ENCODE data around the gene ZNF335.
A peak's percentile ranks its signal among the peaks of the same experiment; 100 is the strongest.

ZNF335 gene

DNA sequence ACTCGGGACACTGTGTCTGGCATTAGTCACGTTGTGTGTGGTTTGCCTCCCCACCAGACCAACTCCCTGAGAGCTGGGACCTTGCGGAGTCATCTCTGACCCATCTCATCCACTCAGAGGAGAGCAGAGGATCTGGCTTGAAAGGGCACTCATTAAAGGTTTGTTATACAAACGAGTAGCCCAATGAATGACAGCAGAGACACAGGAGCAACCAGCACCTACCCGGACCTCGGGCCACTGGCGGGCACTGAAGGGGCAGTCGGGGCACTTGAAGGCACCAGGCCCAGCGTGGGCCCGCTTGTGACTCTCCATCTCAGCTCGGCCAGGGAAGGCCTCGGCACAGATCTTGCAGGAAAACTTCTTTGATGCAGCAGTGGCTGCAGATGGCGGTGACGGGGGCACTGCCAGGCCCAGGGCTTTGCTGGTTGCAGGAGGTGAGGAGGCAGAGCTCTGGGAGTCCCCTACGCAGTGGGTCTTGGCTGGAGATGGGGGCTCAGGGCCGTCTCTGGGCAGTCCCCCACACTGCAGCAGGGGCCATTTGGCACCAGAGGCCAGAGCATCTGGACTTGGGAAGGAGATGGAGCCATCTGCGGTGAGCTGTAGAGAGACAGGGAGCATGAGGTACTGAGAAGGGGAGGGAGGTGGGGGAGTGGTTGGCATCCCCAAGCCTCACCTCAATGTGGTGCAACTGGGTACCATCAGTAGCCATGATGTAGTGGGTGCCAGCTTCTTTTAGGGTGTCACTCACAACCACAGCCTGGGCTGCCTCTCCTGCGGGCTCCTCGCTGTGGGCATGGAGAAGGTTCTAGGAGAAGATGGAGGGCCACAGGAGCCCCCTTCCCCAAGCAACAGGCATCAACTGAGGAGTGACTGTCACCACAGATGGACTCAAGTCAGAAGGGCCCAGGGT is 19.8 kb downstream of the ZNF335 start:
- DNase-seq, result no peak

DNA sequence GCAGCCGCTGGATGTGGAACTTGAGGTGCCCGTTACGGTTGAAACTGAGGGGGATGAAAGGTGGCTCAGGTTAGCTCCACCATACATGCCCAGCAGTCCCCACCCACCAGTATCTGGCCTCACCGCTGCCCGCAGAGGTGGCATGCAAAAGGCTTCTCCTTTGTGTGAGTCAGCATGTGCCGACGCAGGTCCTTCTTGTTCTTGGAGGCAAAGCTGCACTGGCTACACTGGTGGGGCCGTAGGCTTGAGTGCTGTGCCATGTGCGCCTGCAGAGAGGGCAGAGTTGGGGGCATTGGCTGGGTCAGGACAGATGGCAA is 21.7 kb downstream of the ZNF335 start:
- no peak for DNase-seq

DNA sequence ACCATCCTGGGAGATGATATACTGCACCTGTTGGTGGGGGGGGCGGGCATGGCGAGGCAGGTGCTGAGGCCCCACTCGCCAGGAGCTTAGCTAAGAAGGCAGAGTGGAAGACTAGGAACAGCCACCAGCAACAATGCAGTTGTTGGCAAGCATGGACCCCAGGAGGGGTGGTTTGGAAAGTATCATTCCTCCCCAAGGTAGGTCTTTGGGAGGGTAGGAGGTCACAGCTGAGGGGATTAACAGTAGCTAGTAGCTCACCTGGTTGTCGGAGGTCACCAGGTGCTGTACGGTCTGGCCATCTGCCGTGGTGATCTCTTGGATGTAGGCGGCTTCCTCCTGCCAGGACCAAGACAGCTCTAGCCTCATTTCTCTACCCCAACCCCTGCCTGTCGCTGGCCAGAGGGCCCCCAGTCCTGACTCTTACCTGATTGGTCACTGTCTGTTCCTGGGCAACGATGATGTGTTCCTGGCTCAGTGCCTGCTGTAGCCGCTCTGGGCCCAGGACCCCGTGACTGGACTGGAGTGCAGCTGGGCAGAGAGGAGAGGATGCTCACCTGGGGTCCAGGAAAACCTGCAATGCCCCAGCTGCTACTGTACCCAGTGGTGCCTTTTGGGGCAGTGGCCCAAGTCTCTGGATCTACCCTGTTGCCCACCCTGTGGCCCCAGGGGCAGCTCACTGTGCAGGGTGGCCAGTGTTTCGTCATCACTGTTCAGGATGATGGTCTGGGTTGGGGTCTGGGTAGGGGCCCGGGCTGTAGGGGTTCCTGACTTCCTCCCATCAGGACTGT is 22.3 kb downstream of the ZNF335 start:
- no peak for DNase-seq

DNA sequence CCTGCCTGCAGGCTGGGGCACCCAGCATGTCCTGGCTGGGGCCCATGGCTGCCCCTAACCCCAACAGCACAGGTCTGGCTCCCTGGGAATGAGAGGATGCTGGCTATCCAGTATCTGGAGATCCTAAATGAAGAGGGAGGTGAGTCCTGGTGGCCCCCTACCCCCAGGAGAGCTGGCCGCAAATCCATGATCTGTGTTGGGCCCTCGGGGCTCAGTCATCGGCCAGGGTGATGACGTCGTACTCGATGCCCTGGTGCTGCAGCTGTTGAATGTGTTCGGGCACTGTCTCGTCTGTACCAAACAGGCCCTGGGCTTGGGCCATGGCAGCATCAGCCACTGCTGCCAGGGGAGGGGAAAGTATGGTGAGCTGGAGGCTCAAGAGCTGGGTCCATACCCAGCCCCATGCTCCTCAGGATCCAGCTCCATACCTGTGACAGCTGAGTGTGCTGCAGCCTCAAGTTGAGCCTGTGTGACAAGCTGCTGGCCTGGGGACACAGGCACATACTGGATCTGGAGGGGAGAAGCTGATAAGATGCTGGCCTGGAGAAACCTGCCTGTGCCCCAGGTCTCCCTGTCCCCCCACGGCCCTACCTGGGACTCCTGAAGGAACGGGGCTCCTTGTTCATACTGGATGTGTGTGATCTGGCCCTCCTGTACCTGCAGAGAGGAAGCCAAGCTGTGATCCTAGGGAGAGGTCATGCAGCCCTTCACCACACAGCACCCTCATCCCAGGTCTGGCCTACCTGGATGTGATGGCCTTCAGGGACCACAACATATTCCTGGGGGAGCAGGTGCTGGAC is 23.1 kb downstream of the ZNF335 start:
- DNase-seq, result no peak

GRCh38 chr20:45948261-45948733 is 23.7 kb downstream of the ZNF335 start:
- no peak for DNase-seq

DNA sequence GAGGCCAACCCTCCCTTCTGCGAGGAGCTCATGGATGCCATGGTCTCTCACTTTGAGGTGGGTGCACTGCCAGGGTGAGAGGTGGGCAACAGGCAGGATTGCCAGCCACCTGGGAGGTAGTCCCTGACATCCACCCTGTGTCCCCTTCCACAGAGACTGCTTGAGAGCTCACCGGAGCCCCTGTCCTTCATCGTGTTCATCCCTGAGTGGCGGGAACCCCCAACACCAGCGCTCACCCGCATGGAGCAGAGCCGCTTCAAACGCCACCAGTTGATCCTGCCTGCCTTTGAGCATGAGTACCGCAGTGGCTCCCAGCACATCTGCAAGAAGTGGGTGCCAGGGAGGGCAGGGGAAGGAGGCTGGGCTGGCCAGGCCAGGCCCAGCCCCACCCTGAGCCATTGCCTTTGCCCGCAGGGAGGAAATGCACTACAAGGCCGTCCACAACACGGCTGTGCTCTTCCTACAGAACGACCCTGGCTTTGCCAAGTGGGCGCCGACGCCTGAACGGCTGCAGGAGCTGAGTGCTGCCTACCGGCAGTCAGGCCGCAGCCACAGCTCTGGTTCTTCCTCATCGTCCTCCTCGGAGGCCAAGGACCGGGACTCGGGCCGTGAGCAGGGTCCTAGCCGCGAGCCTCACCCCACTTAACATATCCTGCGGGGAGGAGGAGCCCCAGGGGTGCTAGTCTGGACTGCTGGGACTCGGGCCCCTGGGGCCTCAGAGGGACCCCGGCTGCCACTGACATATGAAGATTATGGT is 24.7 kb downstream of the ZNF335 start:
- DNase-seq, result no peak

- DNase-seq, result no peak
Measured at GRCh38 chr20:45946149-45946970, 25.6 kb downstream of the ZNF335 start.

DNA sequence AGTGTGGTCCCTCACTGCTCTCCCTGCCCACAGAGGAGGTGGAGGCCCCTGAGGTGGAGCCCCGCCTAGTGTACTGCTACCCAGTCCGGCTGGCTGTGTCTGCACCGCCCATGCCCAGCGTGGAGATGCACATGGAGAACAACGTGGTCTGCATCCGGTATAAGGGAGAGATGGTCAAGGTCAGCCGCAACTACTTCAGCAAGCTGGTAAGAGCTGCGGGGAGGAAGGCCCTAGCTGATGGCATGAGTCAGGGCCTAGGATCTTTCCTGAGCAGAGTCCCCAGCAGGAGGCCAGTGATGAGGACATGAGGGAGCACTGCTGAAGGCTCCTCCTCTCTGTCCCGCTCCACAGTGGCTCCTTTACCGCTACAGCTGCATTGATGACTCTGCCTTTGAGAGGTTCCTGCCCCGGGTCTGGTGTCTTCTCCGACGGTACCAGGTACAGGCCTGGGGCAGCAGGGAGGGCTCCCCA is 26.3 kb downstream of the ZNF335 start:
- DNase-seq, result no peak

- no peak for DNase-seq
Measured at GRCh38 chr20:45944965-45945677, 26.9 kb downstream of the ZNF335 start.

DNA sequence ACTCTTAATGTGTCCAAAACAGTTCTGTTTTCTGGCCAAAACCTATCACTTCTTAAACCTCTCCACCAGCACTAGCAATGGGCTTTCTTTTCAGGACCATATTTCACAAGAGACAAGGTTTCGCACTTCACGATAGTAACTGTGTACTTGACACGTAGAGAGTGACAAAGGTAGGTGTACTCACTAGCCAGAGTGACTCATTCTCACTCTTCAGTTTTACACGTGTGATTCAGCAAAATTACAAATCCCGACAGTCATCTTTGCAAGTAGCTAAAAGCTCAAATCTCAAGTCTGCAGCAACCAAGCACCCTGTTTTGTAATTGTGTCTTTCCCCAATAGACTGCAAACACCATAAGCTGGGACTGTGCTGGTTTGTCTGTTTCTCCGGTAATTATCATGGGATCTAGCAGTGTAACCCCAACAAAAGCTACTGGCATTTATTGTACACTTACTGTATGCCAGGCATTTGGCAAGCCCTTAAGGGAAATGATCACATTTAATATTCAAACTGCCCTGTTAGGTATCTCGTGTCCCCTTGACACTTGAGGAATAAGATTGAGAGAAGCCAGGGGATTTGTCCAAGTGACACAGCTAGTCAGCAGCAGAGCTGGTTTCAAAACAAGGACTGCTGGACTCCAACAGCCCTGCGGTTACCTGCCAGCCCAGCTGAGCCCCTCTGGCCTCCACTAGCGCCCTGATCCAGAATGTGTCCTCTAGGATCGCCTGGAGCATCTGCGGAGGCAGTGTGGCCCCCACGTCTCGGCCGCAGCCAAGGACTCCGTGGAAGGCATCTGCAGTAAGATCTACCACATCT is 27.6 kb downstream of the ZNF335 start:
- DNase-seq, result no peak

- no peak for DNase-seq
Measured at GRCh38 chr20:45943613-45944012, 28.4 kb downstream of the ZNF335 start.

DNA sequence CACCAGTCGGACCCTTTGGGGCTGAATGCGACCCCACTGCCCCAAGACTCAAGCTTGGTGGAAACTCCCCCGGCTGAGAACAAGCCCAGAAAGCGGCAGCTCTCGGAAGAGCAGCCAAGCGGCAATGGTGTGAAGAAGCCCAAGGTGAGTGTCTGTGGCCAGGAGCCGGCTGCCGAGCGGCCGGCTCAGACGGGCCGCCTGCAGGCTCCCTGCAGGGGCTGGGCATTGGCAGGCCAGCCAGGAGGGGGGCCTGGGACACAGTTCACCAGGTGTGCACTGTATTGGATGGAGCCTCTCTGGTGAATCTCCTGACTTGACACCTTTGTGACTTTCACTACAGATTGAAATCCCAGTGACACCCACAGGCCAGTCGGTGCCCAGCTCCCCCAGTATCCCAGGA is 31.5 kb downstream of the ZNF335 start:
- no peak for DNase-seq

- no peak for DNase-seq
Measured at GRCh38 chr20:45940053-45940452, 31.9 kb downstream of the ZNF335 start.

DNA sequence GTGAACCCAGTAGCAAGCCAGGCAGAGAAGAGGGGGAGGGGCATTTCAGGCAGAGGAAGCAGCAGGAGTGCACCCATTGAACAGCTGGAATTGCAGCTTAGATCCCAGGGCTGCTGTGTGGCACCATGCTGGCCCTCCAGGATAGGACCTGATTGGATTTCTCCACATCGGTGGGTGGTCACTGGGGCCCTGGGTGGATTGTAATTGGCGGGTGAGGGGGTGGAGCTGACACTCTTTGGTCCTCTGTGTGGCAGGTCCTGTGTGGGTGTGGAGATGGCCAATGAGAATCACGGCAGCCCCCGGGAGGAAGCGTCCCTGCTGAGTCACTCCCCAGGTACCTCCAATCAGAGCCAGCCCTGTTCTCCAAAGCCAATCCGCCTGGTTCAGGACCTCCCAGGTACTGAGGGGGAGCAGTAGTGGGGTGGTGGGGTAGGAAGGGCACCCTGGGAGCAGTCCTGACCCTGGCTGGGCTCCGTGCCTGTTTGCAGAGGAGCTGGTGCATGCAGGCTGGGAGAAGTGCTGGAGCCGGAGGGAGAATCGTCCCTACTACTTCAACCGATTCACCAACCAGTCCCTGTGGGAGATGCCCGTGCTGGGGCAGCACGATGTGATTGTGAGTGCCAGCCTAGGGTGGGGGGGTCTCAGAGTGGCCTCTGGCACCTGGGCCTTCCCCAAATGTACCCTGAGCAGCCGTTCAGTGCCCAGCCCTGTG is 33.1 kb downstream of the ZNF335 start:
- DNase-seq, result no peak

DNA sequence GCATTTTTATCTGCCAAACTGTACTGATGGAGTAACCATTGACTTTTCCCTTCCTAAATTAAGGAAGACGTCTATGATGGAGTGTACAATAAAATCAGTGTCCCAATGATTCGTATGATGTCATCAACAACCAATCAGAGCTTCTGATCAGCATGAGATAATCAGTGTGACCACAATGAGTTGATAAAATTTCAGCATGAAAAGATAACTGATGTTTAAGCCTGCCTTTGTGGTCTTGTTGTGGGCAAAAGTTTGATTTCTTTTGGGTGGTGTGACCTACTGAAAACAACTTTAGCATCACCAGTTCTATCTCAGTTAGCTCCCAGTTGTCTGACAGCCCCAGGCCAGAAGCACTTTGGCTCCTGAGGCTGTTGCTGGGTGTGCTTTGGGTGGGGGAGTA is 34.2 kb downstream of the ZNF335 start:
- DNase-seq, result no peak

- DNase-seq, result no peak
Measured at GRCh38 chr20:45935416-45936046, 36.5 kb downstream of the ZNF335 start.

GRCh38 chr20:45934586-45935415 is 37.2 kb downstream of the ZNF335 start, which contains the start of gene PCIF1:
PCIF1 (plus strand) TSS chr20:45934683; CDS start chr20:45939000, 4,317 bp downstream.
- DNase-seq, result peak; percentile 97 to 98

Data from activated CD4-positive, alpha-beta T cell treated with anti-CD3 and anti-CD28 coated beads for 4 hours (primary cell).